Activated T-cell treated with anti-CD3 and anti-CD28 coated beads, Interleukin-2, amount 50 U/mL, for 72 hours (primary cell): ENCODE data around the gene NFIX. TPM values are rescaled to one million over a fixed set of nuclear protein-coding genes. Genes with fewer than 3 reads are reported as not detected.

Source experiments
- ATAC-seq, 2 donors: fragments of 150-1000 bp; cut with Tn5 transposase; replicated peaks in 1 of 2; 2 replicates each; pipeline ENCODE4 v1.10.0; 2021; ENCODE audit warnings: moderate library complexity in 2 of 2, mild to moderate bottlenecking in 1 of 2
- DNase-seq, 2 donors: peaks; one replicate each; pipeline ENCODE4 v3.0.0; 2021 to 2022; ENCODE audit warnings: mixed read lengths in 1 of 2
- H3K27ac Mint-ChIP-seq: one replicate; pipeline ENCODE4 v1.8.0; 2022; ENCODE audit warnings: mild to moderate bottlenecking, moderate library complexity, mixed read lengths
- H3K27me3 Mint-ChIP-seq: one replicate; pipeline ENCODE4 v1.8.0; 2022; ENCODE audit warnings: low read depth, mixed read lengths
- H3K36me3 Mint-ChIP-seq, 2 donors: one replicate each; pipeline ENCODE4 v1.8.0; 2022; ENCODE audit warnings: mixed read lengths in 2 of 2, mild to moderate bottlenecking in 1 of 2; ENCODE audit not compliant: insufficient read depth in 2 of 2
- H3K4me1 Mint-ChIP-seq: one replicate; pipeline ENCODE4 v1.8.0; 2022; ENCODE audit warnings: low read depth, mixed read lengths
- H3K4me3 Mint-ChIP-seq, 2 donors: one replicate each; pipeline ENCODE4 v1.8.0; 2022; ENCODE audit warnings: mild to moderate bottlenecking in 2 of 2, mixed read lengths in 2 of 2, moderate library complexity in 2 of 2
- H3K9me3 Mint-ChIP-seq, 2 donors: one replicate each; pipeline ENCODE4 v1.8.0; 2022; ENCODE audit warnings: mixed read lengths in 2 of 2
- total RNA-seq, 2 donors: library from RNA; stranded (reverse); gene quantifications; one replicate each; pipeline ENCODE4 v1.2.3, GENCODE V29; 2022

Gene NFIX
- total RNA-seq, 2 donors from 2014 or later = 2.2 to 2.8 TPM

- peaks cover 39% of the 10 kb centered on the region for H3K27me3 Mint-ChIP-seq
- H3K4me3 Mint-ChIP-seq = peak overlapping the region; percentile 34 to 38
- DNase-seq = no peak
- H3K36me3 Mint-ChIP-seq = peaks cover 0 to 1% of the 10 kb centered on the region in 2 donors
- no peak overlapping the region for H3K27ac Mint-ChIP-seq
- peaks cover 0 to under 1% of the 10 kb centered on the region in 2 donors for H3K9me3 Mint-ChIP-seq
- no peak for ATAC-seq
- H3K4me1 Mint-ChIP-seq = peaks cover 44% of the 10 kb centered on the region
Measured at GRCh38 chr19:13094771-13095392, 99.6 kb downstream of the NFIX start.

- Mint-ChIP-seq H3K36me3 (peaks cover 0 to 5% of the 10 kb centered on the region in 2 donors), H3K27me3 (peaks cover 39% of the 10 kb centered on the region), H3K4me1 (peaks cover 49% of the 10 kb centered on the region), H3K9me3 (peaks cover 0 to 5% of the 10 kb centered on the region in 2 donors), H3K27ac (no peak overlapping the region), H3K4me3 (peak overlapping the region in 1 of 2 donors; percentile 29)
- no peak for ATAC-seq
- DNase-seq = peak in 1 of 2 donors; percentile 22
Measured at GRCh38 chr19:13095393-13095784, 100.1 kb downstream of the NFIX start.

- H3K4me3 Mint-ChIP-seq = peak overlapping the region; percentile 71 to 74
- peaks cover 39% of the 10 kb centered on the region for H3K27me3 Mint-ChIP-seq
- peaks cover 0 to 5% of the 10 kb centered on the region in 2 donors for H3K9me3 Mint-ChIP-seq
- H3K27ac Mint-ChIP-seq = no peak overlapping the region
- no peak for ATAC-seq
- H3K36me3 Mint-ChIP-seq = peaks cover 0 to 5% of the 10 kb centered on the region in 2 donors
- peaks cover 51% of the 10 kb centered on the region for H3K4me1 Mint-ChIP-seq
- peak in 1 of 2 donors; percentile 36 for DNase-seq
Measured at GRCh38 chr19:13095934-13096927, 101.0 kb downstream of the NFIX start.

- Mint-ChIP-seq H3K4me1 (peaks cover 60% of the 10 kb centered on the region), H3K27ac (no peak overlapping the region), H3K27me3 (peaks cover 39% of the 10 kb centered on the region), H3K36me3 (peaks cover 0 to 5% of the 10 kb centered on the region in 2 donors), H3K9me3 (peaks cover 0 to 5% of the 10 kb centered on the region in 2 donors), H3K4me3 (peak overlapping the region; percentile 71 to 74)
- no peak for DNase-seq
- ATAC-seq = no peak
Measured at GRCh38 chr19:13097033-13097462, 101.8 kb downstream of the NFIX start.

- no peak for ATAC-seq
- H3K27ac Mint-ChIP-seq = no peak overlapping the region
- peaks cover 0 to 5% of the 10 kb centered on the region in 2 donors for H3K36me3 Mint-ChIP-seq
- H3K4me3 Mint-ChIP-seq = peak overlapping the region; percentile 84 to 88
- peaks cover 39% of the 10 kb centered on the region for H3K27me3 Mint-ChIP-seq
- peak in 1 of 2 donors; percentile 44 for DNase-seq
- peaks cover 62% of the 10 kb centered on the region for H3K4me1 Mint-ChIP-seq
- peaks cover 0 to 5% of the 10 kb centered on the region in 2 donors for H3K9me3 Mint-ChIP-seq
Measured at GRCh38 chr19:13097463-13098258, 102.4 kb downstream of the NFIX start.

GRCh38 chr19:13098277-13099072 is 103.2 kb downstream of the NFIX start:
- Mint-ChIP-seq H3K9me3 (peaks cover 0 to 5% of the 10 kb centered on the region in 2 donors), H3K27me3 (peaks cover 39% of the 10 kb centered on the region), H3K36me3 (peaks cover 0 to 5% of the 10 kb centered on the region in 2 donors), H3K4me3 (peak overlapping the region; percentile 84 to 88), H3K27ac (peak overlapping the region; percentile 14), H3K4me1 (peaks cover 68% of the 10 kb centered on the region)
- DNase-seq (no peak), ATAC-seq (no peak)

- DNase-seq (peak; percentile 87 to 89), ATAC-seq (peak; percentile 62 to 69)
- H3K4me1 Mint-ChIP-seq = peaks cover 62% of the 10 kb centered on the region
- peaks cover 0 to 5% of the 10 kb centered on the region in 2 donors for H3K36me3 Mint-ChIP-seq
- H3K27me3 Mint-ChIP-seq = peaks cover 33% of the 10 kb centered on the region
- H3K27ac Mint-ChIP-seq = peak overlapping the region; percentile 86
- H3K4me3 Mint-ChIP-seq = peak overlapping the region; percentile 84 to 90
- H3K9me3 Mint-ChIP-seq = peaks cover 0 to 5% of the 10 kb centered on the region in 2 donors
Measured at GRCh38 chr19:13099073-13099999, 104.1 kb downstream of the NFIX start.

- Mint-ChIP-seq H3K36me3 (peaks cover 0 to 5% of the 10 kb centered on the region in 2 donors), H3K4me3 (peak overlapping the region; percentile 76 to 90), H3K27me3 (peaks cover 27% of the 10 kb centered on the region), H3K4me1 (peaks cover 56% of the 10 kb centered on the region), H3K9me3 (peaks cover 0 to 5% of the 10 kb centered on the region in 2 donors), H3K27ac (peak overlapping the region; percentile 86)
- ATAC-seq (peak; percentile 83 to 84), DNase-seq (peak; percentile 82 to 84)
Measured at GRCh38 chr19:13100031-13100588, 104.8 kb downstream of the NFIX start.

- peaks cover 52% of the 10 kb centered on the region for H3K4me1 Mint-ChIP-seq
- H3K4me3 Mint-ChIP-seq = peak overlapping the region; percentile 36 to 43
- H3K27me3 Mint-ChIP-seq = peaks cover 24% of the 10 kb centered on the region
- ATAC-seq = no peak
- H3K27ac Mint-ChIP-seq = no peak overlapping the region
- H3K9me3 Mint-ChIP-seq = peaks cover 0 to 5% of the 10 kb centered on the region in 2 donors
- H3K36me3 Mint-ChIP-seq = peaks cover 0 to 5% of the 10 kb centered on the region in 2 donors
- DNase-seq = no peak
Measured at GRCh38 chr19:13100841-13101589, 105.7 kb downstream of the NFIX start.

GRCh38 chr19:13101590-13102415 is 106.5 kb downstream of the NFIX start:
- Mint-ChIP-seq H3K4me1 (peaks cover 48% of the 10 kb centered on the region), H3K27me3 (peaks cover 18% of the 10 kb centered on the region), H3K4me3 (peak overlapping the region; percentile 67 to 78), H3K27ac (no peak overlapping the region), H3K9me3 (peaks cover 0 to 5% of the 10 kb centered on the region in 2 donors), H3K36me3 (peaks cover 0 to 5% of the 10 kb centered on the region in 2 donors)
- ATAC-seq = no peak
- no peak for DNase-seq
